ENCODE measurements around the gene CCNI. TPM values are rescaled to one million over a fixed set of nuclear protein-coding genes. Genes with fewer than 3 reads are reported as not detected.

The CCNI gene
- polyA plus RNA-seq, 1 of the 3 experiments (the other 2 are of a cell fraction) = 56.8 TPM

- CTCF ChIA-PET = interaction anchor here (1.0 to 1.2 kb wide), 3 partner anchors 59 to 103 kb away, joined by 3 to 5 read pairs (median 3); no protein-coding TSS in a partner anchor
- Histone ChIP-seq H3K9ac (no peak overlapping the region), H2AFZ (ENCODE audit: low read depth) (no peak overlapping the region), H3K9me3 (no peaks in the 10 kb centered on the region), H3K9me2 (no peaks in the 10 kb centered on the region), H3F3A (replicated peaks; ENCODE audit: insufficient read depth) (peaks cover 4% of the 10 kb centered on the region), H3K79me2 (ENCODE audit: insufficient read depth) (no peaks in the 10 kb centered on the region), H3K4me3 (ENCODE audit: low read depth in 2 of 2, low read length in 1 of 2) (no peak overlapping the region), H3K27ac (ENCODE audit: low read depth in 2 of 2, low read length in 1 of 2) (no peak overlapping the region), H3K4me1 (ENCODE audit: control insufficient read depth in 1 of 2, insufficient read depth in 2 of 2, low read depth in 1 of 2, low read length in 1 of 2) (no peaks in the 10 kb centered on the region), H4K20me1 (ENCODE audit: insufficient read depth) (no peaks in the 10 kb centered on the region), H3K27me3 (ENCODE audit: insufficient read depth) (no peaks in the 10 kb centered on the region), H3K36me3 (replicated peaks in 1 of 2; ENCODE audit: control insufficient read depth in 1 of 2, insufficient read depth in 2 of 2, low read length in 1 of 2) (no peaks in the 10 kb centered on the region), H3K4me2 (no peak overlapping the region)
- WGBS (ENCODE audit: low lambda C conversion rate) = 58% methylated on average over 2 of the region's 2 CpGs
- no peak for TF ChIP-seq TCF12 (IDR thresholded peaks at IDR 0.05)
- no peak for TF ChIP-seq PBX3 (IDR thresholded peaks at IDR 0.05)
- TF ChIP-seq SMC3 (IDR thresholded peaks at IDR 0.05; ENCODE audit: low read depth, low read length) = no peak
- DNase-seq = no peak
- POLR2A ChIA-PET = interaction anchor here (0.5 kb wide), 1 partner anchor 36 kb away, joined by 4 read pairs; no protein-coding TSS in a partner anchor
These were observed 24.4 kb upstream of the CCNI start for GRCh38 chr4:77100234-77100633.

GRCh38 chr4:77097611-77098010 is 21.8 kb upstream of the CCNI start:
- ChIA-PET POLR2A (no interaction called here), CTCF (interaction anchor here (0.7 to 3.1 kb wide), 4 partner anchors 18 to 128 kb away, joined by 3 to 41 read pairs (median 6); partner anchors contain the start of gene CCNG2)
- H3K4me1 ChIP-seq (ENCODE audit: control insufficient read depth in 1 of 2, insufficient read depth in 2 of 2, low read depth in 1 of 2, low read length in 1 of 2) = peaks cover 0 to 6% of the 10 kb centered on the region in 2 experiments; a peak in 2 of 4 replicates
- no peaks in the 10 kb centered on the region for H3K9me2 ChIP-seq
- no peaks in the 10 kb centered on the region for H3K79me2 ChIP-seq (ENCODE audit: insufficient read depth)
- no peaks in the 10 kb centered on the region for H4K20me1 ChIP-seq (ENCODE audit: insufficient read depth)
- no peaks in the 10 kb centered on the region for H3K27me3 ChIP-seq (ENCODE audit: insufficient read depth)
- no peaks in the 10 kb centered on the region for H3K9me3 ChIP-seq
- no peak overlapping the region for H3K9ac ChIP-seq
- H3K4me2 ChIP-seq = no peak overlapping the region
- no peak overlapping the region for H3K27ac ChIP-seq (ENCODE audit: low read depth in 2 of 2, low read length in 1 of 2)
- no peak for DNase-seq
- H3F3A ChIP-seq (replicated peaks; ENCODE audit: insufficient read depth) = peaks cover 4% of the 10 kb centered on the region
- no peak overlapping the region for H2AFZ ChIP-seq (ENCODE audit: low read depth)
- H3K36me3 ChIP-seq (replicated peaks in 1 of 2; ENCODE audit: control insufficient read depth in 1 of 2, insufficient read depth in 2 of 2, low read length in 1 of 2) = no peaks in the 10 kb centered on the region
- no peak for TF ChIP-seq POLR2AphosphoS5 (IDR thresholded peaks at IDR 0.05; ENCODE audit: low read depth, low read length)
- TF ChIP-seq TEAD4 (IDR thresholded peaks at IDR 0.05; ENCODE audit: borderline replicate concordance, insufficient read depth) = no peak
- no peak for TF ChIP-seq MXI1 (IDR thresholded peaks at IDR 0.05; ENCODE audit: low read depth, low read length)
- no peak for TF ChIP-seq SIN3A (IDR thresholded peaks at IDR 0.05; ENCODE audit: borderline replicate concordance, low read depth, low read length)
- TF ChIP-seq SMC3 (IDR thresholded peaks at IDR 0.05; ENCODE audit: low read depth, low read length) = no peak
- no peak for TF ChIP-seq EZH2phosphoT487 (IDR thresholded peaks at IDR 0.05; ENCODE audit: borderline replicate concordance, low read depth)
- no peak for TF ChIP-seq MEF2A (IDR thresholded peaks at IDR 0.05; ENCODE audit: borderline replicate concordance, low read depth)
- no peak for TF ChIP-seq TCF12 (IDR thresholded peaks at IDR 0.05)
- TF ChIP-seq USF1 (IDR thresholded peaks at IDR 0.05; ENCODE audit: borderline replicate concordance, low read depth) = no peak
- no peak for TF ChIP-seq GATA2 (CRISPR knock-in tag; IDR thresholded peaks at IDR 0.05)
- TF ChIP-seq CTCF (IDR thresholded peaks at IDR 0.05) = no peak
- no peak for TF ChIP-seq YY1 (IDR thresholded peaks at IDR 0.05; ENCODE audit: low read depth)
- no peak for TF ChIP-seq TAF1 (IDR thresholded peaks at IDR 0.05; ENCODE audit: borderline replicate concordance, low read depth, low read length)
- TF ChIP-seq CHD2 (IDR thresholded peaks at IDR 0.05; ENCODE audit: low read length, partially characterized antibody) = no peak
- TF ChIP-seq MAX (IDR thresholded peaks at IDR 0.05; ENCODE audit: low read depth) = no peak
- no peak for TF ChIP-seq NFIC (IDR thresholded peaks at IDR 0.05; ENCODE audit: borderline replicate concordance)
- TF ChIP-seq FOXM1 (IDR thresholded peaks at IDR 0.05; ENCODE audit: low read depth) = no peak
- TF ChIP-seq FOSL2 (IDR thresholded peaks at IDR 0.05; ENCODE audit: borderline replicate concordance, low read depth) = no peak
- TF ChIP-seq ELF1 (IDR thresholded peaks at IDR 0.05) = no peak
- no peak overlapping the region for H3K4me3 ChIP-seq (ENCODE audit: low read depth in 2 of 2, low read length in 1 of 2)

All from SK-N-SH (cell line).